COLO829 (cell line): ENCODE results near the gene ZDHHC24.

Source experiments
- DNase-seq: peaks from one replicate; pipeline ENCODE4 v3.0.0; 2012; ENCODE audit warnings: low spot score

The ZDHHC24 gene

GRCh38 chr11:66473167-66473566 is 72.7 kb downstream of the ZDHHC24 start:
- no peak for DNase-seq

GRCh38 chr11:66472054-66472453 is 73.8 kb downstream of the ZDHHC24 start:
- no peak for DNase-seq

- no peak for DNase-seq
Measured at GRCh38 chr11:66471142-66471541, 74.7 kb downstream of the ZDHHC24 start.
